Measurements from ENCODE around the gene RNASEL.
"Not testable (repeated sequence)": the region's sequence is repeated elsewhere in the genome, so short reads cannot be mapped to it uniquely, and the experiment has no call there.

Gene RNASEL

GRCh38 chr1:182549346-182549745, 39.7 kb downstream of the RNASEL start:
- Histone ChIP-seq H3K4me3 (ENCODE audit: low read depth, low read length, poor library complexity, severe bottlenecking) (no peak overlapping the region), H3K9ac (ENCODE audit: low read length) (no peak overlapping the region), H2AFZ (ENCODE audit: low read length) (no peak overlapping the region), H3K27me3 (ENCODE audit: insufficient read depth, low read length) (no peaks in the 10 kb centered on the region; the same call in 1 of the 2 replicates), H3K36me3 (ENCODE audit: insufficient read depth, low read length) (no peaks in the 10 kb centered on the region), H3F3A (ENCODE audit: insufficient read depth, low read length) (no peaks in the 10 kb centered on the region), H4K20me1 (ENCODE audit: insufficient read depth, low read length) (no peaks in the 10 kb centered on the region), H3K27ac (ENCODE audit: low read depth, low read length, poor library complexity, severe bottlenecking) (no peak overlapping the region), H3K4me1 (ENCODE audit: insufficient read depth, low read length, severe bottlenecking) (no peaks in the 10 kb centered on the region), H3K79me2 (ENCODE audit: insufficient read depth, low read length) (no peaks in the 10 kb centered on the region), H3K9me2 (ENCODE audit: low read depth, low read length) (no peaks in the 10 kb centered on the region), H3K9me3 (ENCODE audit: low read length) (no peaks in the 10 kb centered on the region), H3K4me2 (ENCODE audit: low read length) (no peak overlapping the region)
- TF ChIP-seq EZH2 (IDR thresholded peaks at IDR 0.05; ENCODE audit: borderline replicate concordance, low read length): no peak
- TF ChIP-seq, protein P1, sequence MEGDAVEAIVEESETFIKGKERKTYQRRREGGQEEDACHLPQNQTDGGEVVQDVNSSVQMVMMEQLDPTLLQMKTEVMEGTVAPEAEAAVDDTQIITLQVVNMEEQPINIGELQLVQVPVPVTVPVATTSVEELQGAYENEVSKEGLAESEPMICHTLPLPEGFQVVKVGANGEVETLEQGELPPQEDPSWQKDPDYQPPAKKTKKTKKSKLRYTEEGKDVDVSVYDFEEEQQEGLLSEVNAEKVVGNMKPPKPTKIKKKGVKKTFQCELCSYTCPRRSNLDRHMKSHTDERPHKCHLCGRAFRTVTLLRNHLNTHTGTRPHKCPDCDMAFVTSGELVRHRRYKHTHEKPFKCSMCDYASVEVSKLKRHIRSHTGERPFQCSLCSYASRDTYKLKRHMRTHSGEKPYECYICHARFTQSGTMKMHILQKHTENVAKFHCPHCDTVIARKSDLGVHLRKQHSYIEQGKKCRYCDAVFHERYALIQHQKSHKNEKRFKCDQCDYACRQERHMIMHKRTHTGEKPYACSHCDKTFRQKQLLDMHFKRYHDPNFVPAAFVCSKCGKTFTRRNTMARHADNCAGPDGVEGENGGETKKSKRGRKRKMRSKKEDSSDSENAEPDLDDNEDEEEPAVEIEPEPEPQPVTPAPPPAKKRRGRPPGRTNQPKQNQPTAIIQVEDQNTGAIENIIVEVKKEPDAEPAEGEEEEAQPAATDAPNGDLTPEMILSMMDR (IDR thresholded peaks at IDR 0.05; ENCODE audit: low read length): no peak

- Histone ChIP-seq H3K36me3 (ENCODE audit: insufficient read depth, low read length) (no peaks in the 10 kb centered on the region), H3K79me2 (ENCODE audit: insufficient read depth, low read length) (no peaks in the 10 kb centered on the region), H3K4me1 (ENCODE audit: insufficient read depth, low read length, severe bottlenecking) (no peaks in the 10 kb centered on the region), H3K4me2 (ENCODE audit: low read length) (no peak overlapping the region), H3K9me3 (ENCODE audit: low read length) (no peaks in the 10 kb centered on the region), H3F3A (ENCODE audit: insufficient read depth, low read length) (no peaks in the 10 kb centered on the region), H3K4me3 (ENCODE audit: low read depth, low read length, poor library complexity, severe bottlenecking) (no peak overlapping the region), H3K9ac (ENCODE audit: low read length) (no peak overlapping the region), H3K9me2 (ENCODE audit: low read depth, low read length) (no peaks in the 10 kb centered on the region), H2AFZ (ENCODE audit: low read length) (no peak overlapping the region), H3K27me3 (ENCODE audit: insufficient read depth, low read length) (no peaks in the 10 kb centered on the region; the same call in 1 of the 2 replicates), H4K20me1 (ENCODE audit: insufficient read depth, low read length) (no peaks in the 10 kb centered on the region), H3K27ac (ENCODE audit: low read depth, low read length, poor library complexity, severe bottlenecking) (no peak overlapping the region)
- TF ChIP-seq EZH2 (IDR thresholded peaks at IDR 0.05; ENCODE audit: borderline replicate concordance, low read length): no peak
- TF ChIP-seq, protein P1 (IDR thresholded peaks at IDR 0.05; ENCODE audit: low read length): no peak
Observed at GRCh38 chr1:182533896-182534295, 55.2 kb downstream of the RNASEL start.

DNA sequence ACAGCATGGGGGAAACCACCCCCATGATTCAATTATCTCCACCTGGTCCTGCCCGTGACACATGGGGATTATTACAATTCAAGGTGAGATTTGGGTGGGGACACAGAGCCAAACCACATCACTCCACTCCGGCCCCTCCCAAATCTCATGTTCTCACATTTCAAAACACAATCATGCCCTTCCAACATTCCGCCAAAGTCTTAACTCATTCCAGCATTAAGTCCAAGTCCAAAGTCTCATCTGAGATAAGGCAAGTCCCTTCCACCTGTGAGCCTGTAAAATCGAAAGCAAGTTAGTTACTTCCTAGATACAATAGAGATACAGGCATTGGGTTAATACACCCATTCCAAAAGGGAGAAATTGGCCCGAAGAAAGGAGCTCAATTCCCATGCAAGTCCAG, 60.9 kb downstream of the RNASEL start:
- H4K20me1 ChIP-seq (ENCODE audit: insufficient read depth, low read length); H3K4me1 ChIP-seq (ENCODE audit: insufficient read depth, low read length, severe bottlenecking); H3K36me3 ChIP-seq (ENCODE audit: insufficient read depth, low read length); H3K9ac ChIP-seq (ENCODE audit: low read length); H3K4me2 ChIP-seq (ENCODE audit: low read length); H3K4me3 ChIP-seq (ENCODE audit: low read depth, low read length, poor library complexity, severe bottlenecking); H3F3A ChIP-seq (ENCODE audit: insufficient read depth, low read length); H3K79me2 ChIP-seq (ENCODE audit: insufficient read depth, low read length); H2AFZ ChIP-seq (ENCODE audit: low read length); H3K9me2 ChIP-seq (ENCODE audit: low read depth, low read length); H3K27ac ChIP-seq (ENCODE audit: low read depth, low read length, poor library complexity, severe bottlenecking); H3K9me3 ChIP-seq (ENCODE audit: low read length); H3K27me3 ChIP-seq (ENCODE audit: insufficient read depth, low read length): not testable (repeated sequence)

DNA sequence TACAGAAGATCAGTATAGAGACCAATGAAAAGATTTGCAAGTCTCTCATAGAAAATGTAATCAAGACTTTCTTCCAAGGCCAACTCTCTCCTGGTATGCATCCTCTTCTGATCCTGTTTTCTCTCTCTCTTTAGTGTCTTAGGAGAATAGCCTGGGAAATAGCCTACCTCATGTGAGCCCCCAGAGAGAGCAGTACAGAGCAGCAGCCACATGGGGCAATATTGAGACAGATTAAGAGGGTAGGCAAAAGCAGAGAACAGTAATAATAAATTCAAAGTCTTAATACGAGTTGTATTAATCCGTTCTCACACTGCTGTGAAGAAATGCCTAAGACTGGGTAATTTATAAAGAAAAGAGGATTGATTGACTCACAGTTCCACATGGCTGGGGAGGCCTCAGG, 61.4 kb downstream of the RNASEL start:
- Histone ChIP-seq H3K9ac (ENCODE audit: low read length) (no peak overlapping the region), H4K20me1 (ENCODE audit: insufficient read depth, low read length) (no peaks in the 10 kb centered on the region), H2AFZ (ENCODE audit: low read length) (no peak overlapping the region), H3K4me3 (ENCODE audit: low read depth, low read length, poor library complexity, severe bottlenecking) (no peak overlapping the region), H3K9me2 (ENCODE audit: low read depth, low read length) (no peaks in the 10 kb centered on the region), H3K79me2 (ENCODE audit: insufficient read depth, low read length) (no peaks in the 10 kb centered on the region), H3K4me2 (ENCODE audit: low read length) (no peak overlapping the region), H3K27me3 (ENCODE audit: insufficient read depth, low read length) (no peaks in the 10 kb centered on the region), H3F3A (ENCODE audit: insufficient read depth, low read length) (no peaks in the 10 kb centered on the region), H3K4me1 (ENCODE audit: insufficient read depth, low read length, severe bottlenecking) (no peaks in the 10 kb centered on the region), H3K9me3 (ENCODE audit: low read length) (no peaks in the 10 kb centered on the region), H3K27ac (ENCODE audit: low read depth, low read length, poor library complexity, severe bottlenecking) (no peak overlapping the region), H3K36me3 (ENCODE audit: insufficient read depth, low read length) (no peaks in the 10 kb centered on the region)
- TF ChIP-seq EZH2 (IDR thresholded peaks at IDR 0.05; ENCODE audit: borderline replicate concordance, low read length): no peak
- TF ChIP-seq, protein P1 (IDR thresholded peaks at IDR 0.05; ENCODE audit: low read length): no peak

Data from OCI-LY1 (cell line).